Astrocyte (in vitro differentiated cells and primary cell): ENCODE data around the gene PARP1. TPM values are rescaled to one million over a fixed set of nuclear protein-coding genes. Genes with fewer than 3 reads are reported as not detected.
"Not testable (repeated sequence)": the region's sequence is repeated elsewhere in the genome, so short reads cannot be mapped to it uniquely, and the experiment has no call there.

Experiments used
- DNase-seq: peaks from one replicate; pipeline ENCODE4 v3.0.0-alpha.2; 2010; ENCODE audit warnings: low read depth
- FAIRE-seq: peaks from 2 replicates; lab custom pipeline; 2011; peaks lifted over from hg19 to GRCh38; lab: Jason Lieb, UNC
- H2AFZ ChIP-seq: 2 replicates; pipeline ENCODE4 v1.6.0; 2012; ENCODE audit warnings: low read depth, low read length, inconsistent platforms
- H3K27ac ChIP-seq: 2 replicates; pipeline ENCODE4 v1.5.1; 2011; ENCODE audit warnings: low read depth, low read length, inconsistent platforms
- H3K27me3 ChIP-seq: 2 replicates; pipeline ENCODE4 v1.6.0; 2011; ENCODE audit warnings: low read length, inconsistent platforms; ENCODE audit not compliant: insufficient read depth
- H3K36me3 ChIP-seq: 2 replicates; pipeline ENCODE4 v1.5.1; 2011; ENCODE audit warnings: low read length, inconsistent platforms; ENCODE audit not compliant: insufficient read depth
- H3K4me1 ChIP-seq: 2 replicates; pipeline ENCODE4 v1.5.1; 2011; ENCODE audit warnings: low read length, inconsistent platforms; ENCODE audit not compliant: insufficient read depth
- H3K4me2 ChIP-seq: 2 replicates; pipeline ENCODE4 v1.6.0; 2012; ENCODE audit warnings: low read length, inconsistent platforms
- H3K4me3 ChIP-seq: 2 replicates; pipeline ENCODE4 v1.5.1; 2011; ENCODE audit warnings: low read depth, mild to moderate bottlenecking, low read length, inconsistent platforms; ENCODE audit not compliant: insufficient read depth
- H3K79me2 ChIP-seq: 2 replicates; pipeline ENCODE4 v1.6.0; 2012; ENCODE audit warnings: mild to moderate bottlenecking, low read length, inconsistent platforms; ENCODE audit not compliant: insufficient read depth
- H3K9ac ChIP-seq: 2 replicates; pipeline ENCODE4 v1.6.0; 2012; ENCODE audit warnings: mild to moderate bottlenecking, low read length, inconsistent platforms
- H3K9me3 ChIP-seq: 2 replicates; pipeline ENCODE4 v1.5.1; 2012; ENCODE audit warnings: low read depth, mild to moderate bottlenecking, low read length, inconsistent platforms; ENCODE audit not compliant: insufficient read depth
- H4K20me1 ChIP-seq: 2 replicates; pipeline ENCODE4 v1.6.0; 2012; ENCODE audit warnings: low read length, inconsistent platforms; ENCODE audit not compliant: insufficient read depth
- H3K27ac Mint-ChIP-seq: one replicate; pipeline ENCODE4 v1.8.0; 2021; ENCODE audit warnings: mild to moderate bottlenecking, mixed read lengths; ENCODE audit not compliant: unreplicated experiment
- H3K27me3 Mint-ChIP-seq: one replicate; pipeline ENCODE4 v1.8.0; 2021; ENCODE audit warnings: low read depth, mixed read lengths; ENCODE audit not compliant: unreplicated experiment
- H3K36me3 Mint-ChIP-seq: one replicate; pipeline ENCODE4 v1.8.0; 2021; ENCODE audit warnings: low read depth, mixed read lengths; ENCODE audit not compliant: unreplicated experiment
- H3K4me1 Mint-ChIP-seq: one replicate; pipeline ENCODE4 v1.8.0; 2021; ENCODE audit warnings: low read depth, mixed read lengths; ENCODE audit not compliant: unreplicated experiment
- H3K4me3 Mint-ChIP-seq: one replicate; pipeline ENCODE4 v1.8.0; 2021; ENCODE audit warnings: mild to moderate bottlenecking, moderate library complexity, mixed read lengths; ENCODE audit not compliant: unreplicated experiment
- H3K9me3 Mint-ChIP-seq: one replicate; pipeline ENCODE4 v1.8.0; 2021; ENCODE audit warnings: mild to moderate bottlenecking, mixed read lengths; ENCODE audit not compliant: unreplicated experiment
- CTCF ChIP-seq: IDR thresholded peaks from 2 replicates; pipeline ENCODE4 v1.5.1; 2011; ENCODE audit warnings: low read depth, mild to moderate bottlenecking, inconsistent platforms, low read length, moderate library complexity; ENCODE audit not compliant: insufficient read depth
- EZH2 ChIP-seq: IDR thresholded peaks from 2 replicates; pipeline ENCODE4 v1.6.1; 2012; ENCODE audit warnings: mild to moderate bottlenecking, low read length, inconsistent platforms; ENCODE audit not compliant: insufficient read depth
- total RNA-seq: library from RNA; stranded (reverse); gene quantifications from 2 replicates; pipeline ENCODE4 v1.2.1, GENCODE V29; 2021

PARP1 gene
- total RNA-seq, 1 donor from 2014 or later = 57.8 TPM

DNA sequence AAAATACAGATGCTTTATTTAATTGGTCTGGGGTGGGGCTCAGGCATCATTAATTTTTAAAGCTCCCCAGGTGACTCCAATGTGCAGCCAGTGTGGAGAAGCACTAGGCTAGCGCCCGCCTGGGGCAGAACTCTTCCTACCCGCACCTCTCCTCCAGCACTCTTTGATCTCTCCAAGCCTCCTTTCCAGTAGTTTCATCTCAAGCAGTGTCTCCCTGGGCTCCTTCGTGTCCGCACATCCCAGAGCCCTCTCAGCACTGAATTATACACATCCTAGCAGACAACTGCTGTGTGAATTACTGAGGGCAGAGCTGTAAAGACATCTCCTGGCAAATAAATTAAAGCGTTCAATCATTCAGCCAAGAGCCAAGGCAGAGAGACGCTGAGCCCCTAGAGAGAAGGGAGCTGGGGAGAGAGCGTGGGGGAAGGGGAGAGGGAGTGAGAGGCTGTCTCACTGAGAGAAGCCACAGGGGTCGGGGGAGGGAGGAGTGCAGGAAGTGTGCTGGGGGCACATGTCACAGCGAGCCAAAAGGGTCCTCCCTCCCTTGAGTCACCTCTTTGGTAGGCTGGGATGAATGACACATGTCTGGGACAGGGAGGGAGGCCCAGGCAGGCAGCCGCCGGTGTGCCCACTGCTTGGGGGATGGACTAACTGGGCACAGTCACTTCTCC is 21.0 kb upstream of the PARP1 start:
- Histone ChIP-seq H3K4me2 (peak overlapping the region; percentile 65), H3K27ac (no peak overlapping the region), H3K27me3 (no peaks in the 10 kb centered on the region), H4K20me1 (no peaks in the 10 kb centered on the region), H3K36me3 (no peaks in the 10 kb centered on the region), H3K4me1 (peaks cover 5% of the 10 kb centered on the region), H2AFZ (peak overlapping the region; percentile 64), H3K4me3 (no peak overlapping the region), H3K9ac (no peak overlapping the region), H3K9me3 (no peaks in the 10 kb centered on the region), H3K79me2 (no peaks in the 10 kb centered on the region)
- TF ChIP-seq EZH2 (no peak), CTCF (no peak)
- Mint-ChIP-seq H3K4me1 (peaks cover 6% of the 10 kb centered on the region), H3K27me3 (no peaks in the 10 kb centered on the region), H3K4me3 (no peak overlapping the region), H3K27ac (peak overlapping the region; percentile 34), H3K9me3 (no peaks in the 10 kb centered on the region), H3K36me3 (peaks cover 4% of the 10 kb centered on the region)
- FAIRE-seq (no peak), DNase-seq (no peak)

GRCh38 chr1:226428348-226428747 is 20.5 kb upstream of the PARP1 start:
- Mint-ChIP-seq H3K9me3 (no peaks in the 10 kb centered on the region), H3K4me1 (peaks cover 6% of the 10 kb centered on the region), H3K27me3 (no peaks in the 10 kb centered on the region), H3K4me3 (no peak overlapping the region), H3K36me3 (peaks cover 4% of the 10 kb centered on the region), H3K27ac (no peak overlapping the region)
- no peaks in the 10 kb centered on the region for H4K20me1 ChIP-seq
- FAIRE-seq (no peak), DNase-seq (no peak)
- H2AFZ ChIP-seq = no peak overlapping the region
- H3K27ac ChIP-seq = no peak overlapping the region
- H3K79me2 ChIP-seq = no peaks in the 10 kb centered on the region
- peaks cover 5% of the 10 kb centered on the region for H3K4me1 ChIP-seq
- no peak overlapping the region for H3K4me3 ChIP-seq
- TF ChIP-seq CTCF = no peak
- H3K4me2 ChIP-seq = no peak overlapping the region
- no peak overlapping the region for H3K9ac ChIP-seq
- no peaks in the 10 kb centered on the region for H3K27me3 ChIP-seq
- H3K9me3 ChIP-seq = no peaks in the 10 kb centered on the region
- H3K36me3 ChIP-seq = no peaks in the 10 kb centered on the region

DNA sequence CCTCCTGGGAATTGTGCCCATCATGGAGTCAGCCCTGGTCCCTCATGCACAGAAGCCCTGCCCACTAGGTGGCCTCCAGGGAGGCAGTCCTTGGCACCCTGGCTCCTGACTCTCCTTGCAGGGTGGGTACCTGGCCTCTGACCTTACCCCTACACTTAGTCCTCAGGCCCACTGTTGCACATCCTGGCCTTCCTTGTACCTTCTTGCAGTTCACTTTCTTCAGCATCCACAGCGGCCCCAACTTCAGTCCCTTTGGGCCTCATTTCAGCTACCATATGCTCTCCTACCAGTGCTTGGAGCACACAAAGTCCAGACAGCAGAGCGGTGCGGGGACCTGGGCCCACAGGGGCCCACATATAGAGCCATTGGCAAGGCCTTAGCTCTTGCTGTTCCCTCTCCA is 19.2 kb upstream of the PARP1 start:
- no peak overlapping the region for H3K27ac ChIP-seq
- peaks cover 5% of the 10 kb centered on the region for H3K4me1 ChIP-seq
- no peak overlapping the region for H3K4me2 ChIP-seq
- Mint-ChIP-seq H3K9me3 (no peaks in the 10 kb centered on the region), H3K4me1 (peaks cover 6% of the 10 kb centered on the region), H3K36me3 (peaks cover 4% of the 10 kb centered on the region), H3K27ac (no peak overlapping the region), H3K4me3 (no peak overlapping the region), H3K27me3 (no peaks in the 10 kb centered on the region)
- H3K9me3 ChIP-seq = no peaks in the 10 kb centered on the region
- no peak for TF ChIP-seq CTCF
- TF ChIP-seq EZH2 = no peak
- no peak for DNase-seq
- no peaks in the 10 kb centered on the region for H3K79me2 ChIP-seq
- FAIRE-seq = no peak
- peaks cover 3% of the 10 kb centered on the region for H3K27me3 ChIP-seq
- no peak overlapping the region for H3K9ac ChIP-seq
- no peak overlapping the region for H2AFZ ChIP-seq
- H3K4me3 ChIP-seq = no peak overlapping the region
- H3K36me3 ChIP-seq = no peaks in the 10 kb centered on the region
- no peaks in the 10 kb centered on the region for H4K20me1 ChIP-seq

- H3K36me3 Mint-ChIP-seq, H3K9me3 ChIP-seq, FAIRE-seq, H3K4me3 ChIP-seq, H3K4me3 Mint-ChIP-seq, H3K9ac ChIP-seq, H3K27ac ChIP-seq, H3K4me1 Mint-ChIP-seq, H3K4me1 ChIP-seq, H3K36me3 ChIP-seq, H3K27me3 Mint-ChIP-seq, DNase-seq, H3K4me2 ChIP-seq, H3K27me3 ChIP-seq, H3K79me2 ChIP-seq, H3K27ac Mint-ChIP-seq, H2AFZ ChIP-seq, H4K20me1 ChIP-seq, H3K9me3 Mint-ChIP-seq: not testable (repeated sequence)
Measured at GRCh38 chr1:226426395-226426794, 18.5 kb upstream of the PARP1 start.
